HS-5 (cell line): Measurements from ENCODE around the gene CARMIL1.
A peak's percentile ranks its signal among the peaks of the same experiment; 100 is the strongest.

Experiments
- DNase-seq: peaks from one replicate; pipeline ENCODE4 v3.0.0-alpha.2; 2012; ENCODE audit warnings: low read depth

CARMIL1 gene

DNA sequence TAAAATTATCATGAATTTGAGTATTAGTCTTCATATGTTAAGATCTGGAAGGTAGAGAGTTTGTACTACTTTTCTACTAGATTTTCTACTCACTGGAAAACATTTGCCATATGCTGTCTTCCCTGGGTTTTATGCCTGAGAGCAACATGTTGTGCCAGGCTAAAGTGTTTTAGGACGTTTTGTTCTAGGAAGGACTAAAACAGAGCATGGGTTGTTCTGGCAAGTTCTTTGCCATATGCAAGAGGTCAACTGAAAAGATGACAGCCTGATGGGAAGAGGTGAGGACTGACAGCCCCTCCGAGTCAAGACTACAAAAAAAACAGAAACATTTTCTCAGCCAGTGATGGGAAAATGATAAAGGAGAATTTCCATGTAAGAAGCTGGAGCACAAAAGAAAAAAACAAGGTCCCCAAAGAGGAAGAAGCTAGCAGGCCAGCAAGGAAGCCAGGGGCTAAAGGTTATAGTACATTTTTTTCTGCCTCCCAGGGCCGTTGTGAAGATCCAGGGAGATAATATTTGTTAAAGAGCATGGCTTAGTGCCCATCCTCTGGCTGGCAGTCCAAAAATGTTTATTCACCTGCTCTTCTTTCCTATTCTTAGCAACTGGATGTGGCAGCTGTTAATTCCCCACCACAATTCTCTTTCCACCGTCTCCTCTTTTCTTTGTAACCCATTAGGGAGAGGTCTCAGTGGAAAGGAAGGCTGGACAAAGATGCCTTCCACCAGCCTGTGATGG lies 380.6 kb downstream of the CARMIL1 start:
- no peak for DNase-seq

GRCh38 chr6:25660512-25660911 lies 381.3 kb downstream of the CARMIL1 start:
- peak; percentile 74 for DNase-seq

- no peak for DNase-seq
Measured at GRCh38 chr6:25661129-25661779, 382.1 kb downstream of the CARMIL1 start.

- DNase-seq, result no peak
Measured at GRCh38 chr6:25665455-25665854, 386.3 kb downstream of the CARMIL1 start.

DNA sequence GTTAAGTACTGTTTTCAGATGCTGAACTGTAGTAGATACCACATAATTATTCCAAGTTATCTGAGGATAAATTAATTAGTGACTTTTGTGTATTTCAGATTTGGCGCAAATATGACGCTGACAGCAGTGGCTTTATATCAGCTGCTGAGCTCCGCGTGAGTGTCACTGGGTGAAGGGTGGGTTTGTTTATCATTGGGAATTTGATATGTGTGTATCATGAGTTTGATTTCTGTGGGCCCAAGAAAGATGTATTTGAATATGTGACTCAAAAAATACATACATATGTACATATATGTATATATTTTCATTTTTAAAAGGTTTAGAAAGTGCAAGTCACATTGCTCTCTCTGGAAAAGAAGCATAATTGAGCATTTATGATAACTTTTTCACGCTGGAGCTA lies 390.2 kb downstream of the CARMIL1 start:
- DNase-seq, result no peak
